Uterus (tissue), 2 donors: ENCODE results near the gene KIFAP3.

Experiments used
- CTCF ChIP-seq, 4 experiments: fragments of 200-600 bp in 2 of 4; fragments of 450-650 bp in 2 of 4; sonication (generic) in 2 of 4; IDR thresholded peaks; one replicate each; pipeline ENCODE4 v1.5.1; 2016 to 2019; ENCODE audit warnings: antibody characterized with exemption in 4 of 4, mild to moderate bottlenecking in 2 of 4, moderate library complexity in 1 of 4
- POLR2A ChIP-seq, 2 donors: fragments of 450-650 bp; IDR thresholded peaks; one replicate each; pipeline ENCODE4 v1.6.1; 2016; ENCODE audit warnings: antibody characterized with exemption in 2 of 2, mild to moderate bottlenecking in 1 of 2, moderate library complexity in 1 of 2

GRCh38 chr1:169872906-169873305 is 201.6 kb downstream of the KIFAP3 start:
- TF ChIP-seq CTCF (IDR thresholded peaks at IDR 0.05), result no peak
- TF ChIP-seq POLR2A (IDR thresholded peaks at IDR 0.05), result no peak
